ENCODE data around the gene PRICKLE2. TPM values are rescaled to one million over a fixed set of nuclear protein-coding genes. Genes with fewer than 3 reads are reported as not detected.

The PRICKLE2 gene
- total RNA-seq, 4 donors from 2014 or later, result 28.8 to 48.1 (median 38.5) TPM

GRCh38 chr3:64073158-64073761 is 152.0 kb downstream of the PRICKLE2 start:
- H3K27ac ChIP-seq, result no peak overlapping the region
- H3K36me3 ChIP-seq, result no peaks in the 10 kb centered on the region
- WGBS, 2 donors, result 29 to 36% methylated on average over 1 of the region's 1 CpG
- peaks cover 0 to 5% of the 10 kb centered on the region in 2 donors for H3K4me1 ChIP-seq
- H3K4me3 ChIP-seq (replicated peaks in 1 of 3), result no peak overlapping the region
- no peak for TF ChIP-seq POLR2A (IDR thresholded peaks at IDR 0.05)
- TF ChIP-seq, protein P1, sequence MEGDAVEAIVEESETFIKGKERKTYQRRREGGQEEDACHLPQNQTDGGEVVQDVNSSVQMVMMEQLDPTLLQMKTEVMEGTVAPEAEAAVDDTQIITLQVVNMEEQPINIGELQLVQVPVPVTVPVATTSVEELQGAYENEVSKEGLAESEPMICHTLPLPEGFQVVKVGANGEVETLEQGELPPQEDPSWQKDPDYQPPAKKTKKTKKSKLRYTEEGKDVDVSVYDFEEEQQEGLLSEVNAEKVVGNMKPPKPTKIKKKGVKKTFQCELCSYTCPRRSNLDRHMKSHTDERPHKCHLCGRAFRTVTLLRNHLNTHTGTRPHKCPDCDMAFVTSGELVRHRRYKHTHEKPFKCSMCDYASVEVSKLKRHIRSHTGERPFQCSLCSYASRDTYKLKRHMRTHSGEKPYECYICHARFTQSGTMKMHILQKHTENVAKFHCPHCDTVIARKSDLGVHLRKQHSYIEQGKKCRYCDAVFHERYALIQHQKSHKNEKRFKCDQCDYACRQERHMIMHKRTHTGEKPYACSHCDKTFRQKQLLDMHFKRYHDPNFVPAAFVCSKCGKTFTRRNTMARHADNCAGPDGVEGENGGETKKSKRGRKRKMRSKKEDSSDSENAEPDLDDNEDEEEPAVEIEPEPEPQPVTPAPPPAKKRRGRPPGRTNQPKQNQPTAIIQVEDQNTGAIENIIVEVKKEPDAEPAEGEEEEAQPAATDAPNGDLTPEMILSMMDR (IDR thresholded peaks at IDR 0.05), result no peak
- no peak for DNase-seq
- intact Hi-C loops (cut with DNase I), result no loop called here
- no peaks in the 10 kb centered on the region for H3K9me3 ChIP-seq
- H3K27me3 ChIP-seq, result no peaks in the 10 kb centered on the region

DNA sequence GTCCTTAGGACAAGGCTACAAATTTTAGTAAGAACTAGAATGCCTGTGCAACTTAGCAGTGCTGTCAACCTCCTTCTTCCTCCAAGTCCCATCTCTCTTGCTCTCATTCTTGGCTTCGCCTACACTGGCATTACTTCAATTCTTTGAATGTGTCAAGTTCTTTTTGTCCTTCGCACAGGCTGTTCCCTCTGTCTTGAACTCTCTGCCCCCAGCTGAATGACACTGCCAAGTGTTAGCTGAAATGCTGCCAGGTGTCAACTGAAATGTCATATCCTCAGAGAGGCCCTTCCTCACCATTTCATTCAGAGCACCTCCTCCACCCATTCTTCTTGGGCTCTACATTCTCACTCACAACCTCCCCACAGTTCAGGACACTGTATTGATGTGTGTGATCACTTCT is 153.1 kb downstream of the PRICKLE2 start:
- TF ChIP-seq, protein P1 (IDR thresholded peaks at IDR 0.05), result no peak
- no peak for TF ChIP-seq POLR2A (IDR thresholded peaks at IDR 0.05)
- intact Hi-C loops (cut with DNase I), result no loop called here
- no peak overlapping the region for H3K4me3 ChIP-seq (replicated peaks in 1 of 3)
- no peaks in the 10 kb centered on the region for H3K36me3 ChIP-seq
- H3K27me3 ChIP-seq, result no peaks in the 10 kb centered on the region
- no peaks in the 10 kb centered on the region for H3K9me3 ChIP-seq
- 75 to 82% methylated on average over 2 of the region's 2 CpGs for WGBS, 2 donors
- no peak overlapping the region for H3K27ac ChIP-seq
- peak in 1 of 2 donors; percentile 15 for DNase-seq
- H3K4me1 ChIP-seq, result peaks cover 7 to 11% of the 10 kb centered on the region in 2 donors

DNA sequence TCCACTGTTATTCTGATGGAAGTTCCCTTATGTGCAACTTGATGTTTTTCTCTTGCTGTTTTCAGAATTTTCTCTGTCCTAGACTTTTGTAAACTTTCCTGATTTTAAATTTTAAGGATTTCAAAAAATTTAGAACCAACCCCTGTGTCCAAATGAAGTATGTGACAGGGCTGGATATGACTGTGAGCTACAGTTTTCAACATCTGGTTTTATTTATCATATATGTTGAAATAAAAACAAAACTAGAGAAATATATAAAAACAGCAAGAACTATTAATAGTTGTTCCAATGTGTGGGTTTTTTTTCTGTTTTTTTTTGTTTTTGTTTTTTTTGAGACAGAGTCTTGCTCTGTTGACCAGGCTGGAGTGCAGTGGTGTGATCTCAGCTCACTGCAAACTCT is 154.6 kb downstream of the PRICKLE2 start:
- Histone ChIP-seq H3K27me3 (no peaks in the 10 kb centered on the region), H3K4me1 (peaks cover 7 to 11% of the 10 kb centered on the region in 2 donors), H3K27ac (no peak overlapping the region), H3K4me3 (replicated peaks in 1 of 3) (no peak overlapping the region), H3K9me3 (no peaks in the 10 kb centered on the region), H3K36me3 (no peaks in the 10 kb centered on the region)
- TF ChIP-seq POLR2A (IDR thresholded peaks at IDR 0.05), result no peak
- TF ChIP-seq, protein P1 (IDR thresholded peaks at IDR 0.05), result no peak
- intact Hi-C loops (cut with DNase I), result no loop called here
- no peak for DNase-seq

GRCh38 chr3:64067506-64068346 is 157.5 kb downstream of the PRICKLE2 start:
- peak; percentile 13 to 34 for DNase-seq
- intact Hi-C loops (cut with DNase I), result no loop called here
- peaks cover 14 to 24% of the 10 kb centered on the region in 2 donors for H3K4me1 ChIP-seq
- no peaks in the 10 kb centered on the region for H3K36me3 ChIP-seq
- 66 to 70% methylated on average over 10 of the region's 10 CpGs for WGBS, 2 donors
- H3K27ac ChIP-seq, result no peak overlapping the region
- H3K27me3 ChIP-seq, result no peaks in the 10 kb centered on the region
- no peak overlapping the region for H3K4me3 ChIP-seq (replicated peaks in 1 of 3)
- no peaks in the 10 kb centered on the region for H3K9me3 ChIP-seq
- TF ChIP-seq, protein P1 (IDR thresholded peaks at IDR 0.05), result no peak
- no peak for TF ChIP-seq POLR2A (IDR thresholded peaks at IDR 0.05)

GRCh38 chr3:64064804-64065203 is 160.5 kb downstream of the PRICKLE2 start:
- Histone ChIP-seq H3K36me3 (no peaks in the 10 kb centered on the region), H3K4me1 (peaks cover 19 to 30% of the 10 kb centered on the region in 2 donors), H3K27me3 (no peaks in the 10 kb centered on the region), H3K27ac (no peak overlapping the region), H3K4me3 (replicated peaks in 1 of 3) (no peak overlapping the region), H3K9me3 (no peaks in the 10 kb centered on the region)
- 92 to 96% methylated on average over 2 of the region's 2 CpGs for WGBS, 2 donors
- TF ChIP-seq POLR2A (IDR thresholded peaks at IDR 0.05), result no peak
- TF ChIP-seq, protein P1 (IDR thresholded peaks at IDR 0.05), result no peak
- no peak for DNase-seq
- intact Hi-C loops (cut with DNase I), result no loop called here
